Right kidney (tissue), 1 donor: ENCODE results near the gene PTPRF.

ENCODE experiments used
- DNase-seq: peaks from one replicate; pipeline ENCODE4 v3.0.0-alpha.2; 2016

The PTPRF gene

DNA sequence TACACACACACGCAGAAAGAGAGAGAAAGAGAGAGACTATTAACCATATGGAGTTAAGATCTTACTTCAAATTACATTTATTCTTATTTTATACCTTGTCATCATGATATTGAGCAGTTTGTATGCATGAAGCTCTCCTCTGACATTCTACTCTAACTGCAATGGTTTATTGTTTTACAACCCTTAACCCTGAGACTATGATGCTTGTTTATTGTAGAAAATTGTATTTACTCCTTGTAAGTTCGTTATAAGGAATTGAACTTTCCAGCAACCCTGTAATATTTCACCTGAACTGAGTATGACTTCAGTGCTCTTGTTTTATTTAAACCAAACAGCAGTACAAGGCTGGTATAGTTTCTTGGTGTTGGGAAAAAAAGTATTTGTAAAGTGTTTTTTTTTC is 18.6 kb upstream of the PTPRF start:
- DNase-seq = no peak

GRCh38 chr1:43512681-43513080 is 18.0 kb upstream of the PTPRF start:
- DNase-seq = no peak

DNA sequence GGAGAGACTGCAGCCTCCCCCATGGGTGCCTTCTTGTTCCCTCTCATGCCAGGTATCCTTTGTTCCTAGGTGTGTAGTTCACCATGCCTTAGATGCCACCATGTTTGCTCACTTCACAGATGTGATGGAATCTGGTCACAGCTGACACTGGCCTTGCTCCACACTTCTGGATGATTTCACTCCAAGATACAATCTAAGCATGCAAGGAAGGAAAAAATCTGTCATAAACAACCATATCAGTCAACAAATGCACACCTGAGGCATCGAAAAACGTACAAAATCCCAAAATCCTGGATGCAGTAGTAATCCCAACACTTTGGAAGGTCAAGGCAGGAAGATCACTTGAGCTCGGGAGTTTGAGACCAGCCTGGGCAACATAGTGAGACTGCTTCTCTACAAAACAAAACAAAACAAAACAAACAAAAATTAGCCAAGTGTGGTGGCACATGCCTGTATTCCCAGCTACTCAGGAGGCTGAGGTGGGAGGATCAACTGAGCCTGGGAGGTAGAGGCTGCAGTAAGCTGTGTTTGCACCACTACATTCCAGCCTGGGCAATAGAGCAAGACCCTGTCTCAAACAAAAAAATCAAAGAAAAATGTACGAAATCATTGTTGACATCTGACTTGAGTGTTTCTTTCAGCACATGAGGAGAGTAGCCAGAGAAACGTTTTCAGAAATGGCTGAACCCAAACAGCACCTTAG is 17.1 kb upstream of the PTPRF start:
- no peak for DNase-seq

GRCh38 chr1:43518935-43519686 is 11.6 kb upstream of the PTPRF start:
- no peak for DNase-seq

- no peak for DNase-seq
These were observed 10.4 kb upstream of the PTPRF start for GRCh38 chr1:43520100-43520778.

DNA sequence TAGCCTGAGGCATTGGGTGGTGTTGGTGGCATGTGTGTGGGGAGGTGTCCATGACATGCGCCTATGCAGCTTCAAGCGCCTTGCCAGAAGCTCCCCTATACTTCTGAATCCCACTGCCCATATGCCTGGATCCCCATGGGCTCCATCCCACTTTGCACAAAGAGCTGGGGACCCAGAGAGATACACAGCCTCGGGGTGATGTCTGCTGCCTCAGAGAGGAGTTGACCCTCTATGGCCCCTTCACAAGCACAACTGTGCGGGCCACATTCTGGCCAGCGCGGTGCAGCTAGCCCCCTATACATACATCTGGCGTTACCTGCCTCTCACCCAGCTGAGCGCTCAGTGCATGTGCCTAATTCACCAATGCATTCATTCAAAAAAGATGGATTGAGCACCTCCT is 9.6 kb upstream of the PTPRF start:
- DNase-seq = no peak

- no peak for DNase-seq
These were observed 8.9 kb upstream of the PTPRF start for GRCh38 chr1:43521756-43522155.

DNA sequence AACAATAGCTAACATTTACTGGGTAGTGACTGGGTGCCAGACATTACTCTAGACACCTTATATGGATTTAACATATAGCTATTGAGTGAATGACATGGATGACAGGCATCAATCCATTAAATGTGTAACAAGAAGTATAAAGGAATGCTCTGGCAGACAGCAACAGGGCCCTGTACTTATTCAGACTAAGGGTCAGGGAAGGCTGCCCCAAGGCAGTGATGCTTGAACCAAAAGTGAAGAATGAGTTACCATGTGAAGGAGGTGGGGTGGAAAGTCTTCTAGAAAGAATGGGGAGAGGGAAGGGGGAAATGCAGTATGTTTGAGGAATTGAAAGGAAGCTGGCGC is 8.3 kb upstream of the PTPRF start:
- DNase-seq = no peak

GRCh38 chr1:43522776-43523480 is 7.8 kb upstream of the PTPRF start:
- no peak for DNase-seq

GRCh38 chr1:43524804-43525203 is 5.9 kb upstream of the PTPRF start:
- no peak for DNase-seq

- no peak for DNase-seq
These were observed 4.7 kb upstream of the PTPRF start for GRCh38 chr1:43526002-43526401.

DNA sequence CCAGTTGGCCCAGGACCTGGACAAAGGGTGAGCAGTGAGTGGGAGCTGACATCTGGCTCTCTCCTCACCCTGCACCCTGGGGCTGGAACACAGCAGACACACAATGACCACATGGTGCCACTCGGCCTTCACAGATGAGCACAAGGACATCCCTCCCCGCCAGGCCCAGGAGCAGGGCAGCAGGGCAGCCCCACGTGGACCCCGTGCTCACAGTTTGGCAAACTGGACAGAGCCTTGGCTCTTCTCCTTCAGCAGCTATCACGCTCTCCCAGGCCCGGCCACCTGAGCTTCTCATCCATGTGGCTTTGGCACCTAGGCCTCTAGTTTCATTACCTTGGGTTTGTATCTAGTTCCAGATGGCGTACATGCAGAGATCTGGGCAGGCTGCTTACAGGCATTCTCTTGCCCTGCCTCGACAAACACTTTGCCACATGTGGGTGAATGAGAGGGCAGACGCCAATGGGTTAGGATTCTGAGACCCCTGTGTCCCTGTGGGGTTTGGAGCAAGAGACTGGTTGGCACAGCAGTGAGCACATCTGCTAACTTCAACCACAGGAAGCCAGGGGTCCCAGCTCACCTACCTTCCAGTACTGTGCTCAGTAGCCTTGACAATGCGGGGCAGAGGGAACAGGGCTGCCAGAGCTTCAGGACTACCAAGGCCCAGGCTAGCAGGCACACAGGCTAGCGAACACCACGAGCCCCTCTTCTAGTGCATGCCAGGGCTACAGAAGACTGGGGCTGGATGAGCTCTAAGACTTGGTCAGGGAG is 3.4 kb upstream of the PTPRF start:
- DNase-seq = no peak

GRCh38 chr1:43529206-43529731 is 1.4 kb upstream of the PTPRF start:
- DNase-seq = peak; percentile 62

GRCh38 chr1:43531107-43531905 is 623 bp downstream of the PTPRF start:
- peak; percentile 73 for DNase-seq

DNA sequence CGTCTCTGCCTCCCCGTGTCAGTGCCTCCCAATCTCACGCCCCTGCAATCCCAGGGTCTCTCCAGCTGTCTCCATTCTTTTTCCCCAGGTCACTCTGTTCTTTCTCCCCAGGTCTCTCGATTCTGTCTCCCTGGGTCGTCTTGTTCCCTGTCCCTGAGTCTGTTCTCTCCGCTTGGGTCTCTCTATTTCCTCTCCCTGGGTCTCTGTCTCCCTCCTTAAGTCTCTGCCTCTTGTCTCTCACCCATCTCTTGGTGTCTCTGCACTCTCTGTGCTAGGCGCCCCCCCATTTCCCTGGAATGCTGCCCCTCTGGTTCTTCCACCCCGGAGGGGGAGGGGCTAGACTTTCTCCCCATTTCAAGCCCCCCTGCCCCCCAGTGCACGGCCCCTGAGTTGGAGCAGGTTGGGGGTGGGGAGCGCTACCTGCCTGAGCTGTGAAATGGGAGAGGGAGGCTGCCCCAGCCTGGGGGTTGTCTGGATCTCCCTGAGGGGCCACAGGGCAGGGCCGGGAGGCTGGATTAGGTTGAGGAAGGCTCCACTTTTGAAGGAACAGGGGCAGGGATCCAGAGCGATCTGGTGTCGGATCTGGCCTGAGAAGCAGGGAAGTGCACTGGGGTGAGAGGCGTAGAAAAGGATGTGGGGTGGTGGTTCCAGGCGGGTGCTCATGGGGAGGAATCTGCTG is 1.4 kb downstream of the PTPRF start:
- no peak for DNase-seq

DNA sequence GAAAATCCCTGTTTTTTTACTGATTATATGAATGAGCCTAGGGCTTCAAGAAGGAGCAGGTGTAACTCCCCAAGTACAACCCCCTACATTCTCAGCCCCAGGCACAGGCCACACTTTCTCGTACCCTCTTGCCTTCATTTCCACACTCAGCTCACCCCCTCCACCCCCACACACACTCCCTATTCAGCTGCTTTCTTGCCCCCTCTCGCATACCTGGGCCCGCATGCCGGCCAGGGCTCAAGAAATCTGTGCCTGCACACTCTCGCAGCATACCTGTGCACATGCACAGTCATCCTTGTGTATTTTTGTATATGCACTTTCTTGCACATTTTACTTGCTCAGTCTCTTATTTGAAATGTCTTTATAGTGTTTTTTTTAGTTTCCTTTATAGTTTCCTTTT is 2.0 kb downstream of the PTPRF start:
- DNase-seq = no peak

DNA sequence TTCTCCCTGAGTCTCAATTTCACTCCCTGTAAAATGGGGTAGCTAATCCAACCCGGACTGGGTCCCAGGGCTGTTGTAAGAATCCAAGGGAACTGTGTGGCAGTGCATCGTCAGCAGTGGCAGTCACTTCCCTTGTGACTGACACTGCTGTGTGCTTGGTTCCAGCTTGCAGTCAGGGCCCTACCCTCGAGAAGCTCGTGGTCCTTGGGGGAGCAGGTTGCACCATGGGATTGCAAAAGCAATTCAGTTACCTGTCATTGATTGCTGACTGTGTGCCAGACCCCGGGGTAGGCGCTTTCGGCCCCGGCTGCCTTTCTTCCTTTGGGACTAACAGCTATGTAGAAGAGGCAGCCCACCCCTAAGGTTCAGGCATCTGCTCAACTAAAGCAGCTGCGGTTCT is 2.9 kb downstream of the PTPRF start:
- no peak for DNase-seq

DNA sequence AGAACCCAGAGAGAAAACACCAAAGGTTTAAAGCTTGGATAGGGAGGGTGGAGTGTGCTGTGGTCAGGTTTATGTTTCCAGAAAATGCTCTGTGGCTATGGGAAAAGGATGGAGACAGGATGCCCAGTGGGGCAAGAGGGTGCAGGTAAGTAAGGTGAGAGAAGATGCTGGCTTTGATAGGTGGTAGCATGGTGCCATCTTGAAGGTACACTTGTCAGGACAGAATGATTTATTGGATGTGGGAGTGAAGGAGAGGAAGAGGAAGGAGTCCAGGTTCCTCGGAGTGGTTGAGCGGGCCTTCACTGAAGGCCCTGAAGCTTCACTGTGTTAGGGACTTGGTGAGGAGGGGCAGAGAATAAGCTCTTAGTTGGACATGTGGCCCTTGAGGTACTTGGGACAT is 3.6 kb downstream of the PTPRF start:
- DNase-seq = no peak

DNA sequence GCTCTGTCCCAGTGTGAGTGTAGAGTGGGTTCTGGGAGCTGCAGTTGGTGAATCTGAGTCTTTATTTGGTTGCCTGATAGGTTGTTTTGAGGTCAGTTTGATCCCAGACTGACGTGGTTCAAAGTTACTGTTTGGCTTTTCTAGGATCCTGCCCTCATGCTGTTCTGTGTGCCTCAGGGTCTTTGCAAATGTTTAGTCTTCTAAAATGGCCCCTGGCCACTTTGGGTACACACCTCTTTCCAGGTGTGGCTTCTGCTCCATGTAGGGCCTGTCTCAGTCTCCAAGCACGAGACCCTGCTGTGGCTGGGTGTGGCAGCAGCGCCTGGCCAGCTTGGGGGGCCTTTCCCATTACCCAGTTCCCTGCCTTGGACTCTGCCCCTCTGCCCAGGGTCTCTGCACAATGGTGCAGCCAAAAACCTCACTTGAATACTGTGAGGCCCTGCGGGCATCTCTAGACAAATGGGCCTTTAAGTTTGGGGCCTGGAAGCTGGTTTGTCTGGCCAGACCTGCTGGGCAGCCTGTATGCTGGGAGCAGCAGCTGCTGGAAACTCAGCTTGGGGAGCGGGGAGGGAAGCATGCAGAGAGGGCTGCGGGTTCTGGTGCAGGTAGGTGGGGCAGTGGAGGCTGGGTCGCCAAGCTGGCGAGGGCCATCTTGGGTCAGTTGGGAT is 5.6 kb downstream of the PTPRF start:
- DNase-seq = no peak

GRCh38 chr1:43536864-43537358 is 6.2 kb downstream of the PTPRF start:
- DNase-seq = no peak
